HepG2 (cell line): Measurements from ENCODE around the gene TMPO. TPM values are rescaled to one million over a fixed set of nuclear protein-coding genes. Genes with fewer than 3 reads are reported as not detected.

Experiments
- ATAC-seq: fragments of 200-7000 bp; cut with Tn5 transposase; 3 replicates; pipeline ENCODE4 v1.9.1; 2020; ENCODE audit warnings: mild to moderate bottlenecking, moderate library complexity
- BruUV-seq: library from RNA; stranded (reverse); fragments of 400-500 nt; replicated peaks from 2 replicates; lab custom pipeline; 2021; lab: Mats Ljungman, UMichigan
- CTCF ChIA-PET: fragments of 300-600 bp; formaldehyde crosslinking; extraction: SDS; loops from one replicate; lab custom pipeline; 2021; ENCODE audit warnings: low total read pairs, inconsistent platforms, low intra/inter-chr PET ratio; lab: Yijun Ruan, JAX
- POLR2A ChIA-PET: fragments of 350-600 bp; sonication (Branson Sonifier 250); formaldehyde crosslinking; loops from one replicate; lab custom pipeline; 2020; ENCODE audit warnings: antibody characterized with exemption, inconsistent platforms; lab: Yijun Ruan, JAX
- DNase-seq: peaks from one replicate; pipeline ENCODE4 v3.0.0-alpha.2; 2015; ENCODE audit warnings: low spot score
- FAIRE-seq: peaks from 3 replicates; lab custom pipeline; 2011; peaks lifted over from hg19 to GRCh38; lab: Jason Lieb, UNC
- H2AFZ ChIP-seq: one replicate; pipeline ENCODE4 v1.6.1; 2011; ENCODE audit warnings: low read length, inconsistent platforms
- H3K27ac ChIP-seq: fragments of 300-600 bp; 3 replicates; pipeline ENCODE4 v1.8.0; 2011; ENCODE audit warnings: mixed run types, mild to moderate bottlenecking, mixed read lengths, low read length, inconsistent platforms; ENCODE audit not compliant: insufficient read depth; ENCODE audit errors: extremely low read length
- H3K27me3 ChIP-seq, 2 experiments: fragments of 200-600 bp in 1 of 2; 2 replicates in 1 of 2; 3 replicates in 1 of 2; pipeline versions ENCODE4 v1.6.0 to v1.8.0; 2011; ENCODE audit warnings: low read length in 2 of 2, mild to moderate bottlenecking in 2 of 2, moderate library complexity in 2 of 2, inconsistent platforms in 1 of 2; ENCODE audit not compliant: insufficient read depth in 2 of 2, control insufficient read depth in 1 of 2
- H3K36me3 ChIP-seq, 2 experiments: fragments of 200-600 bp in 1 of 2; replicated peaks in 1 of 2; 2 replicates in 1 of 2; 3 replicates in 1 of 2; pipeline versions ENCODE4 v1.5.1 to v1.8.0; 2011; ENCODE audit warnings: low read length in 2 of 2, inconsistent platforms in 1 of 2; ENCODE audit not compliant: insufficient read depth in 2 of 2, control insufficient read depth in 1 of 2
- H3K4me1 ChIP-seq: 2 replicates; pipeline ENCODE4 v1.5.1; 2012; ENCODE audit warnings: low read length, inconsistent platforms; ENCODE audit not compliant: insufficient read depth
- H3K4me2 ChIP-seq: 2 replicates; pipeline ENCODE4 v1.6.0; 2011; ENCODE audit warnings: low read depth, low read length, inconsistent platforms
- H3K4me3 ChIP-seq, 3 experiments: fragments of 200-600 bp in 1 of 3; sonication (generic), shearing (Covaris generic) in 1 of 3; replicated peaks in 1 of 3; 2 replicates each; pipeline ENCODE4 v1.5.1; 2011 to 2016; ENCODE audit warnings: low read length in 3 of 3, inconsistent platforms in 2 of 3, low read depth in 2 of 3, mild to moderate bottlenecking in 2 of 3, control low read depth in 1 of 3, mixed read lengths in 1 of 3; ENCODE audit not compliant: insufficient read depth in 1 of 3
- H3K79me2 ChIP-seq: one replicate; pipeline ENCODE4 v1.6.1; 2011; ENCODE audit warnings: low read length, inconsistent platforms; ENCODE audit not compliant: insufficient read depth
- H3K9ac ChIP-seq: 2 replicates; pipeline ENCODE4 v1.6.0; 2011; ENCODE audit warnings: mild to moderate bottlenecking, low read depth, low read length, inconsistent platforms; ENCODE audit not compliant: insufficient read depth
- H3K9me3 ChIP-seq: 2 replicates; pipeline ENCODE4 v1.5.1; 2012; ENCODE audit warnings: mild to moderate bottlenecking, low read length
- H4K20me1 ChIP-seq: 2 replicates; pipeline ENCODE4 v1.6.0; 2011; ENCODE audit warnings: inconsistent platforms, mild to moderate bottlenecking, low read length, moderate library complexity; ENCODE audit not compliant: insufficient read depth
- AKAP8 ChIP-seq: sonication (generic); formaldehyde crosslinking; IDR thresholded peaks from 2 replicates; pipeline ENCODE4 v1.5.1; 2020; ENCODE audit warnings: mild to moderate bottlenecking, missing genetic modification reagents
- CBX1 ChIP-seq: IDR thresholded peaks from one replicate; pipeline ENCODE4 v1.6.1; 2016; ENCODE audit warnings: antibody characterized with exemption, low read depth
- CEBPB ChIP-seq: IDR thresholded peaks from 2 replicates; pipeline ENCODE4 v1.6.1; 2011; ENCODE audit warnings: low read depth, low read length, improper control_type of control experiment, borderline replicate concordance
- CEBPG ChIP-seq: IDR thresholded peaks from 2 replicates; pipeline ENCODE4 v1.6.1; 2016
- DDIT3 ChIP-seq: sonication (generic); formaldehyde crosslinking; IDR thresholded peaks from 2 replicates; pipeline ENCODE4 v1.4.0; 2020; ENCODE audit warnings: mild to moderate bottlenecking, missing genetic modification reagents
- DMAP1 ChIP-seq: IDR thresholded peaks from 2 replicates; pipeline ENCODE4 v1.6.1; 2016
- FOSL2 ChIP-seq: sonication (generic); formaldehyde crosslinking; IDR thresholded peaks from 2 replicates; pipeline ENCODE4 v1.4.0; 2020; ENCODE audit warnings: missing genetic modification reagents
- HCFC1 ChIP-seq: fragments of 150-350 bp; IDR thresholded peaks from 2 replicates; pipeline ENCODE4 v1.6.1; 2014; ENCODE audit warnings: low read depth, low read length
- KDM4B ChIP-seq: sonication (generic); formaldehyde crosslinking; IDR thresholded peaks from 2 replicates; pipeline ENCODE4 v1.4.0; 2020; ENCODE audit warnings: missing genetic modification reagents
- KDM6A ChIP-seq: IDR thresholded peaks from 2 replicates; pipeline ENCODE4 v1.6.1; 2016; ENCODE audit warnings: low read depth
- MZF1 ChIP-seq: sonication (generic); formaldehyde crosslinking; IDR thresholded peaks from 2 replicates; pipeline ENCODE4 v1.8.1; 2023; ENCODE audit warnings: mild to moderate bottlenecking, missing genetic modification reagents, borderline replicate concordance
- PLRG1 ChIP-seq: fragments of 450-650 bp; conservative IDR thresholded peaks from 2 replicates; pipeline ENCODE4 v1.6.1; 2016
- POLR2G ChIP-seq: fragments of 200-400 bp; formaldehyde crosslinking; IDR thresholded peaks from 2 replicates; pipeline ENCODE4 v1.6.1; 2018; ENCODE audit warnings: mild to moderate bottlenecking, low read depth, low read length, moderate library complexity
- REST ChIP-seq, 2 experiments: IDR thresholded peaks; 2 replicates each; pipeline ENCODE4 v1.6.1; 2011 to 2012; ENCODE audit warnings: low read length in 2 of 2, borderline replicate concordance in 1 of 2, low read depth in 1 of 2, mild to moderate bottlenecking in 1 of 2, moderate library complexity in 1 of 2
- RFXANK ChIP-seq: IDR thresholded peaks from 2 replicates; pipeline ENCODE4 v1.6.1; 2016
- SCMH1 ChIP-seq: sonication (generic); formaldehyde crosslinking; IDR thresholded peaks from 2 replicates; pipeline ENCODE4 v1.9.0; 2021; ENCODE audit warnings: missing genetic modification reagents, mild to moderate bottlenecking, borderline replicate concordance
- SMYD3 ChIP-seq: sonication (generic); formaldehyde crosslinking; IDR thresholded peaks from 2 replicates; pipeline ENCODE4 v1.8.1; 2023; ENCODE audit warnings: mild to moderate bottlenecking, missing genetic modification reagents
- ZBTB3 ChIP-seq: sonication (generic); formaldehyde crosslinking; IDR thresholded peaks from 2 replicates; pipeline ENCODE4 v1.4.0; 2020; ENCODE audit warnings: low read depth, mild to moderate bottlenecking, moderate library complexity, missing genetic modification reagents, borderline replicate concordance
- ZBTB37 ChIP-seq: sonication (generic); formaldehyde crosslinking; IDR thresholded peaks from 2 replicates; pipeline ENCODE4 v1.4.0; 2020; ENCODE audit warnings: mild to moderate bottlenecking, missing genetic modification reagents
- ZNF839 ChIP-seq: sonication (generic); formaldehyde crosslinking; IDR thresholded peaks from 2 replicates; pipeline ENCODE4 v1.4.0; 2020; ENCODE audit warnings: missing genetic modification reagents, mild to moderate bottlenecking, borderline replicate concordance
- WGBS: methylation state at CpG from one replicate; pipeline ENCODE4 v1.1.6; 2017; ENCODE audit warnings: low lambda C conversion rate; 5-methylcytosine and 5-hydroxymethylcytosine counted together
- in situ Hi-C: cut with HindIII; loops from 2 replicates; pipeline ENCODE4 v1.10.0; 2017; ENCODE audit warnings: low pct_unique_long_range_greater_than_20kb; ENCODE audit not compliant: extremely low pct_ligation_motif_present
- intact Hi-C: fragments of 100-400 bp; cut with micrococcal nuclease; formaldehyde crosslinking; loops from one replicate; pipeline ENCODE4 v1.10.0; 2022; ENCODE audit not compliant: unreplicated experiment
- polyA plus RNA-seq, 8 experiments: library from polyadenylated mRNA; depleted of rRNA in 3 of 8; stranded (reverse) in 7 of 8; unstranded in 1 of 8; fragments of >200 nt; fragmentation: Illumina TruSeq in 4 of 8; extraction: Trizol in 4 of 8; gene quantifications; 2 replicates each; pipeline versions ENCODE4 v1.2.1 to v1.2.3, GENCODE V29; 2011 to 2016; ENCODE audit warnings: low read depth in 4 of 8, missing spikeins in 1 of 8, mixed read lengths in 1 of 8; ENCODE audit not compliant: insufficient read depth in 1 of 8
- total RNA-seq, 5 experiments: library from RNA; depleted of rRNA; stranded (reverse); fragments of >200 nt; fragmentation: Illumina TruSeq; extraction: Trizol; gene quantifications; 2 replicates each; pipeline ENCODE4 v1.2.3, GENCODE V29; 2016; ENCODE audit warnings: low read depth in 1 of 5

TMPO gene
- total and polyA plus RNA-seq, 2 of the 13 experiments (the other 11 are each of a cell fraction or from before 2014, with no cell fraction given), result 24.2 to 167 TPM

GRCh38 chr12:98533723-98534251 lies 18.4 kb downstream of the TMPO start:
- no peak overlapping the region for H3K9ac ChIP-seq
- H3K79me2 ChIP-seq, result peaks cover 8% of the 10 kb centered on the region
- H3K4me2 ChIP-seq, result no peak overlapping the region
- peaks cover 6 to 79% of the 10 kb centered on the region in 2 experiments for H3K36me3 ChIP-seq
- H3K4me3 ChIP-seq, result no peak overlapping the region
- intact Hi-C loops (loop anchor here (1.0 to 2.0 kb wide), 3 partner anchors 15 to 109 kb away; no protein-coding TSS in a partner anchor), in situ Hi-C loops (no loop called here)
- no peaks in the 10 kb centered on the region; the same call in 1 of the 2 replicates for H4K20me1 ChIP-seq
- peak; percentile 27 for DNase-seq
- peaks cover 17% of the 10 kb centered on the region for H3K4me1 ChIP-seq
- peak overlapping the region; percentile 10 for H3K27ac ChIP-seq
- no peaks in the 10 kb centered on the region for H3K27me3 ChIP-seq
- peak; percentile 8 for FAIRE-seq
- H2AFZ ChIP-seq, result no peak overlapping the region
- H3K9me3 ChIP-seq, result no peaks in the 10 kb centered on the region
- CTCF ChIA-PET, result interaction anchor here (1.1 to 1.7 kb wide), 2 partner anchors 43 to 110 kb away, joined by 3 to 8 read pairs; no protein-coding TSS in a partner anchor
- WGBS, result 96% methylated on average over 4 of the region's 4 CpGs
- POLR2A ChIA-PET, result interaction anchor here (0.9 kb wide), 1 partner anchor 33 kb away, joined by 3 read pairs; no protein-coding TSS in a partner anchor
- no TSS peak for BruUV-seq
- ATAC-seq, result peak; percentile 74
- TF ChIP-seq SCMH1 (CRISPR knock-in tag), result no peak
- TF ChIP-seq CEBPB, result peak; percentile 30; the same call in 1 of the 2 replicates
- no peak for TF ChIP-seq DDIT3 (CRISPR knock-in tag)
- TF ChIP-seq SMYD3 (CRISPR knock-in tag), result no peak
- TF ChIP-seq CBX1, result no peak
- TF ChIP-seq ZBTB3 (CRISPR knock-in tag), result no peak
- TF ChIP-seq MZF1, result no peak
- no peak for TF ChIP-seq ZBTB37 (CRISPR knock-in tag)
- TF ChIP-seq DMAP1 (CRISPR knock-in tag), result no peak
- no peak for TF ChIP-seq HCFC1
- TF ChIP-seq ZNF839 (CRISPR knock-in tag), result no peak
- no peak for TF ChIP-seq RFXANK (CRISPR knock-in tag)
- no peak for TF ChIP-seq KDM6A
- TF ChIP-seq KDM4B (CRISPR knock-in tag), result no peak
- peak; percentile 57 for TF ChIP-seq CEBPG (CRISPR knock-in tag)
- no peak for TF ChIP-seq PLRG1
- TF ChIP-seq POLR2G, result no peak
- peak; percentile 33; the same call in 1 of the 2 replicates for TF ChIP-seq FOSL2 (CRISPR knock-in tag)
- TF ChIP-seq AKAP8 (CRISPR knock-in tag), result no peak
- no peak for TF ChIP-seq REST (IDR thresholded peaks at IDR 0.05; ENCODE audit: borderline replicate concordance in 1 of 2, low read depth in 1 of 2, low read length in 2 of 2)
